ENCODE results near the gene COX10.

DNA sequence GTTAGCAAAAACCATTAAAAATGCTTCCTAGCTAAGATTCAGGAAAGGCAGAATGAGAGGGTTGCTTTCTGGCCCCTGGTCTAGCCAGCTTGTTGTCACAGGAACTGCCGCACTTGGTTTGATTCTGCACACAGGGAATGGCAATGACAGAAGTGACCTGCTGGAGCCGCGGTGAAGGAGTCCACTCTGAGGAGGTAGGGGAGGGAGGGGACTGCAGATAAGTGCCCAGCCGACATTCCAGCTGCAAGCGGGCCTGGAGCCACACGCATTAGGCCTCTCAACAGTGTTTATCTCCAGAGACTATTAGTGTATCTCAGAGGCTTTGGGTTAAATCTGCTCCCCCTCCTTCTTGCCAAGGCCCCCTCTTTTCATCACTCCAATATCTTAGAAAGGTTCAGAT, 128.7 kb downstream of the COX10 start:
- TF ChIP-seq, protein P1, sequence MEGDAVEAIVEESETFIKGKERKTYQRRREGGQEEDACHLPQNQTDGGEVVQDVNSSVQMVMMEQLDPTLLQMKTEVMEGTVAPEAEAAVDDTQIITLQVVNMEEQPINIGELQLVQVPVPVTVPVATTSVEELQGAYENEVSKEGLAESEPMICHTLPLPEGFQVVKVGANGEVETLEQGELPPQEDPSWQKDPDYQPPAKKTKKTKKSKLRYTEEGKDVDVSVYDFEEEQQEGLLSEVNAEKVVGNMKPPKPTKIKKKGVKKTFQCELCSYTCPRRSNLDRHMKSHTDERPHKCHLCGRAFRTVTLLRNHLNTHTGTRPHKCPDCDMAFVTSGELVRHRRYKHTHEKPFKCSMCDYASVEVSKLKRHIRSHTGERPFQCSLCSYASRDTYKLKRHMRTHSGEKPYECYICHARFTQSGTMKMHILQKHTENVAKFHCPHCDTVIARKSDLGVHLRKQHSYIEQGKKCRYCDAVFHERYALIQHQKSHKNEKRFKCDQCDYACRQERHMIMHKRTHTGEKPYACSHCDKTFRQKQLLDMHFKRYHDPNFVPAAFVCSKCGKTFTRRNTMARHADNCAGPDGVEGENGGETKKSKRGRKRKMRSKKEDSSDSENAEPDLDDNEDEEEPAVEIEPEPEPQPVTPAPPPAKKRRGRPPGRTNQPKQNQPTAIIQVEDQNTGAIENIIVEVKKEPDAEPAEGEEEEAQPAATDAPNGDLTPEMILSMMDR (IDR thresholded peaks at IDR 0.05; ENCODE audit: low read depth, low read length) = no peak
- no peak for TF ChIP-seq EZH2phosphoT487 (IDR thresholded peaks at IDR 0.05; ENCODE audit: low read depth)

Measured in OCI-LY3 (cell line).